HG02588 (cell line): ENCODE measurements around the gene CFAP299.
"Not testable (repeated sequence)": the region's sequence is repeated elsewhere in the genome, so short reads cannot be mapped to it uniquely, and the experiment has no call there.

ENCODE experiments used
- ATAC-seq: cut with Tn5 transposase; IDR thresholded peaks from one replicate; pipeline ENCODE4 v1.9.1; 2021; ENCODE audit warnings: mild to moderate bottlenecking, moderate library complexity; ENCODE audit not compliant: unreplicated experiment

The CFAP299 gene

DNA sequence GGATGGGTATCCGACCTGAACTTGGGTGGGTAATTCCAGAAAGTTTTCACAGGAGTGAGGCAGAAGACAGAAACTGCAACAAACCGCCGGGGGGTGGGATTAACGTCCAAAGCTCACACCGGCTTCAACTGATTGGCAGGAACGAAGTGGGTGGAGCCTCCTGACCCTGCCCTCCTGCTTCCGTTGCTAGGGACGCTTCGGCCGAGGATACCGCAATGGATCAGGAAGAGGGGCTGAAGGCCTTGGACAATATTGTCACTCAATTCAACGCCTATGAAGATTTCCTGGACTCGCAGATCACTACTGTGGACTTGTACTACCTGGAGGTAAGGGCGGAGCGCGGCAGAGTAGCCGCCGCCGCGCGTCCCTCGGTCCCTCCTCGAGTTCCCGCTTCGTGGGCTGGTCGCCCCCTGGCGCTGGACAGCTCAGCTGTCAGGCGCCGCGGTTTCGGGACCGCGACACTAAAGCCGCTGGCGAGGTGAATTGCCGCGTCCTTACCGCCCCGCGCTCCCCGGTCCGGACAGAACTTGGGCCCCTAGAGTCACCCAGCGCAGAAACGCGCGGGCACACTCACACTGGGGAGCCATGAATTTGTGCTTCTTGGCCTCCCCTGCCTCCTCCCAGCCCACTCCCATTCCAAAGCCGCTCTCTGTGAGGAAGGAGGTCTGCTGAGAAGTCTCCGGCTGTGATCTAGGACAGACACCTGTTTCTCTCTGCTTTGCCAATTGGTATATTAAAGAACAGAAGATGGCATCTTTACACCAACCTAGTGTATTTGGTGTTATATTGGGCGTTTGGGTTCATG, at the start of gene CFAP299:
Gene CFAP299, plus strand, starts transcription at position 177 of the 805 bp plus-strand sequence.
- peak; percentile 98 for ATAC-seq

DNA sequence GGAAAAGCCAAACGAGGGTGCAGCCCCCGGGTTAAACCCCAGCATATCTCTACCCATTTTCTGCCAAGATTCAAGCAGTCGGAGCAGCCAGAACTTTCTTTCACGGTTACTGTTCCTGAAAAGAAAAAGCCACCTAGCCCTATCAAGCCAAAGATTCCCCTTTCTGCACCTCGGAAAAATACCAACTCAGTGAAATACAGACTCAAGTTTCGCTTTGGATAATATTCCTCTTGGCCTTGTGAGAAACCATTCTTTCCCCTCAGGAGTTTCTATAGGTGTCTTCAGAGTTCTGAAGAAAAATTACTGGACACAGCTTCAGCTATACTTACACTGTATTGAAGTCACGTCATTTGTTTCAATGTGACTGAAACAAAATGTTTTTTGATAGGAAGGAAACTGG, 49.1 kb upstream of the CFAP299 start:
- ATAC-seq, result no peak

DNA sequence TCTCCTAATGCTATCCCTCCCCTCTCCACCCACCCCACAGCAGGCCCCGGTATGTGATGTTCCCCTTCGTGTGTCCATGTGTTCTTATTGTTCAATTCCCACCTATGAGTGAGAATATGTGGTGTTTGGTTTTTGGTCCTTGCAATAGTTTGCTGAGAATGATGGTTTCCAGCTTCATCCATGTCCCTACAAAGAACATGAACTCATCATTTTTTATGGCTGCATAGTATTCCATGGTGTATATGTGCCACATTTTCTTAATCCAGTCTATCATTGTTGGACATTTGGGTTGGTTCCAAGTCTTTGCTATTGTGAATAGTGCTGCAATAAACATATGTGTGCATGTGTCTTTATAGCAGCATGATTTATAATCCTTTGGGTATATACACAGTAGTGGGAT, 44.9 kb upstream of the CFAP299 start:
- not testable (repeated sequence) for ATAC-seq

DNA sequence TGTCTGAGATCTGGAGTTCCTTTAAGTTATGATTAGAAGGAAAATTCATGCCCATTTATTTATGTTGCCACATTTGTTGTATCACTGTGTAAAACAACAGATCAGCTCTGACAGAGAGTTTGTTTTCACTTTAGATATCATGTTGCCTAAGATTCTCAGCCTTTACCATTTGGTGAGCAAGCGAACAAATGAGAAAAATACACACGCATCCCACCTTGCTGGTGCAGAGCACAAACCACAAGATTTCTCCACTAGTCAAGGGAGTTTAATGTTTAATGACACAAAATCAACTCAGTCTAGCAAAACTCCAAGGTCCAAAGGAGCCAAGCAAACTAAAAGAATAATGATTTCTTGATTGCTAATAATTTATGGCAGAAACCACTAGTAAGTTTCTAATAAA, 41.3 kb upstream of the CFAP299 start:
- ATAC-seq, result no peak

DNA sequence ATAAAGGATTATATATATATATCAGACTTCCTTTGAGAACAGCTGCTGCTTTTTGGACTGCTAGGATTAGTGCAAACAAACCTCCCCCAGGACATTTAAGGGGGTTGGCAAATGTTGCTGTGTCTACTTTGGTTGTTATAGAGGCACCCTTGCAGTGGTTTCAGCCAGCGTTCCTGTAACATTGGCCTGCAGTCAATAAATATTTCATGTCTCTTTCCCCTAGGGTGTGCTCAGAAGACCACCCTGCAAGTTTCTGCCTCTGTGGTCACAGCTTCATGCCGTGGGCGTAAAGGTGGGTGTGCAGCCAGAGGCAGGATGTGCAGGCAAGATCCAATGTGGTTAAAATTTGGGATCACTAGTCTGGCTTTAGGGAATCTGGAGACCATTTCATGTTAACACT, 40.2 kb upstream of the CFAP299 start:
- ATAC-seq, result no peak

DNA sequence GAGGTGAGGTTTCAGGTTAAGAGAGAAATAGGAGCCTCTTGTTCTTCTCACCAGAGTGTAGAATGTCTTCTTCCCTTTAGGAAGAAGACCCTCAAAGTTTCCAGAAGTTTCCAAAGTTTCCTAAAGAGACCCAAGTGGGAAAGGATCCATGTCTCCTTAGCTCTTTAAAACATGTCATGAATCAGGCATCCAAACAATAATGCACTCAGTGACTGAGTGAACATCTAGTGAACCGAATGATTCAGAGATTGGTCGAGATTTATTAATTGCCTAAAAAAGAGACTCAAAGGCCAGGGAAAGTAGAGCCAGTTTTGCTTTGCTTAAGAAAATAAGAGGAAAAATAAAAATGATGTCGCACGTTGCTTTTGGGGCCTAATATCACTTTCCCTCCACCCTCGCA, 39.7 kb upstream of the CFAP299 start:
- ATAC-seq, result no peak

DNA sequence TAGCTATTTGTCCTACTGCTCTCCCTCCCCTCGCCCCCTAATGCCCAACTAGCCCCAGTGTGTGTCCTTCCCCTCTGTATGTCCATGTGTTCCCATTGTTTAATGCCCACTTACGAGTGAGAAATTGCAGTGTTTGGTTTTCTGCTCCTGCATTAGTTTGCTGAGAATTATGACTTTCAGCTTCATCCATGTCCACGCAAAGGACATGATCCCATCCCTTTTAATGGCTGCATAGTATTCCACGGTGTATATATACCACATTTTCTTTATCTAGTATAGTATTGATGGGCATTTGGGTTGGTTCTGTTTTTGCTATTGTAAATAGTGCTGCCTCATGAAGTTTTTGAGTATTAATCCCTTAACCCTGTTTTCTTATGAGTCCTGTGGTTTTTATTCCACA, 33.6 kb upstream of the CFAP299 start:
- ATAC-seq, result no peak

DNA sequence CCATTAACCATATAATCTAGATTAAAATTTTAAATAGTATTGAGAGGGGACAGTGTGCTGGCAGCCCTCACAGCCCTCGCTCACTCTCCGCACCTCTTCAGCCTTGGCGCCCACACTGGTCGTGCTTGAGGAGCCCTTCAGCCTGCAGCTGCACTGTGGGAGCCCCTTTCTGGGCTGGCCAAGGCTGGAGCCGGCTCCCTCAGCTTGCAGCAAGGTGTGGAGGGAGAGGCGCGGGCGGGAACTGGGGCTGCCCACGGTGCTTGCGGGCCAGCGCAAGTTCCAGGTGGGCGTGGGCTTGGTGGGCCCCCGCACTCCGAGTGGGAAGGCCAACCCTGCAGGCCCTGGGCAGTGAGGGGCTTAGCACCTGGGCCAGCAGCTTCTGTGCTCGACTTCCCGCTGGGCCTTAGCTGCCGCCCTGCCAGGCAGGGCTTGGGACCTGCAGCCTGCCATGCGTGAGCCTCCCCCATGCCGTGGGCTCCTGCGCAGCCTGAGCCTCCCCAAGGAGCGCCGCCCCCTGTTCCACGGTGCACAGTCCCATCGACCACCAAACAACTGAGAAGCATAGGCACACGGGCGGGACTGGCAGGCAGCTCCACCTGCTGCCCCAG, 32.8 kb upstream of the CFAP299 start:
- no peak for ATAC-seq

DNA sequence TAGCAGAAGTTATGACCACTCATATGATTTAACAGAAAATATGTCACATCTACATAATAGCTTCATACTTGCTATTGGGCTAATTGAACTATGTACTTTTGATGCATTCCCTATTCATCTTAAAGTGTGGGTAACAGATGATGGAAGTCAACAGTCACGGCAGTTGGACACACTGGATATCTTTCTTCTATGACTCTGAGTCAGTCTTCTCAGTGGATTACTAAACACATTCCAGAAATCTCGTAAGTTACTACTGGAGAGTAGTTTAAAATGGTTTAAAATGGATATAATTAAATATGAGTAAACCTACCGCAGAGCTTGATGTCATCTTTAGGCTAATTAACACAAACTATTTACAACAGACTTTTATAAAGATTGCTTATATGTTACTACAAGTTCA, 30.1 kb upstream of the CFAP299 start:
- no peak for ATAC-seq

DNA sequence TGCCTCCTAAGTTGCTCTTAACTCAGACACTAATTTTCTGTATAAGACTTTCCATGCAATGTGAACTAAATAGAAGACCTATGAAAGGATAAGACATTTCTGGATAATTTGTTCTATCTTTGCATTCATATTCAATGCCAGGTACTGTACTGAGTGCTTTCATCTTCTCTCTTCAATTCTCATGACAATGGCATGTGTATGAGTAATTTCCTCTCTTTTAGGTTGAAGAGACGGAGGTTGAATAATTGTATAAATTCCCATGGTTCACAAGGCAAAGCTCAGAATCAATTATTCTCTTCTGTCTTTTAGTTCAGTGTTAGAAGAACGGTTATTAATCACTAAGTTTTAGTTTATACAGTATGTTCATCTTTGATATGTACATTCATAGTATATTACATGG, 29.3 kb upstream of the CFAP299 start:
- ATAC-seq, result no peak

DNA sequence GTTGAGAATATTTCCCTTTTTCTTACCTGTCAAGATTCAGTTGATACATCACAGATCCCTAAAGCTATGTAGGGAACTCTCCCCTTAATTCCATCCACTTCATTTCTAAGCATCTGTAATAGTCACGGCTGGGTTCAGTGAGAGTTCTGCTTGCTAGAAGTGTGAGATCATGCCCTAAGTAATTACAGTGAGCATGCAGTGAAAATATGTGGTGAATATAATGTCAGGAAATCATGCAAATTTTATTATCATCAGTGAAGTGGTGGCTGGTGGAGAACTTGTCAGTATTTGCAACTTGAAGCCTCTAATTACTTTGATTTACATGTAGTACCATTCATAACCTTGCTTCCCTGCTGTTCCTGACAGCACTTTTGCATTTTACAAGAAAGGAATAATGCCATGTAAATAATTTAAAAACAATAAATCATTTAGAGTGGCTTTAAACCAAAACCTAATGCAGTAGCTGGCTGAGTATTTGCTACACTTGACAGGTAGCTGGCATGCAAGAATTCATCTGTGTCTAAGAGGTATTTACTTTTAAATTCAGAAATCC, 28.3 kb upstream of the CFAP299 start:
- no peak for ATAC-seq

DNA sequence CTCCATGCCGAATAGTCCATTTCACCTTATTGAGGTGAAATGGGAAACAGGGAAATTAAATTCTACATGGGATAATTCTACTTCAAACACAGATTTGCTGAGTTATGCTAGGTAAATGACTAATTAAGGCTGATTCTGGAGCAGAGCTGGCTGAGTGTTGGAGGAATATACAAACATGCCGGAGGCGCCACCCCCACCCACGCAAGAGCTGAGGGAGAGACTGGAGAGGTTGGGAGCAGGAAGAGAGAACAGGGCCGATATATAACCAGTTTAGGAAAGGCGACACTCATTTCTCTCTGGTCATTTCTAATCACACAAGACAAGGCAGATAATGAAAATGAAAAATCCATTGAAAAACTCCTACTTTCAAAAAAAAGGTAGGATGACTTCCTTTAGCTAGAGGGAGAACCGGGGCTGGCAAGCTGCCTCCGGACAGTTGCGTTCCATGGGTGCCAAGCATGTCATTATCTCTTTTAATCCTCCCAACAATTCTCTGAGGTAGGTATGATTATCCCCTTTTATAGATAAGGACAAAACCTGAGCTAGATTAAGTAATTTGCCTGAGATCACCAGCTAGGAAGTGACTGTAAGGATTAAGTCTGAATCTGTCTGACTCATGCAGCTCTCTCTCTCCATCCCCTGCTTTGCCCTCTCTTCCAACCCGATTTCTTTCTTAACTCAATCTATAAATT, 27.6 kb upstream of the CFAP299 start:
- ATAC-seq, result no peak

DNA sequence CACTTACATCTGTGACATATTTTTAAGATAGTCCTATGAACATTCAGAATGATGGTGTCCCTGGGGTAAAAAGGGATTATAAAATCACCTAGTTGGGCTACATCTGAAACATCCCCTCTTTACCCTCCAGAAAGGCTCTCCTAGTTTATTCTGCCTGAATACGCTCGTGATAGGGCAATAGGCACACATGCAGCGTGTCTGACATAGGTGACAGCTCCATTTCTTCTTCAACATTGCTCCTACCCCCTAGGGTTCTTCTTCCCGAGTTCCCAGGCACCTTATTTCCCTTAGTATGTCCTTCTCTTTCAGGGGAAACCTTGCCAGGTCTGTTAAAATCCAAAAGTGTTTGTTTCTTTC, 27.1 kb upstream of the CFAP299 start:
- no peak for ATAC-seq

DNA sequence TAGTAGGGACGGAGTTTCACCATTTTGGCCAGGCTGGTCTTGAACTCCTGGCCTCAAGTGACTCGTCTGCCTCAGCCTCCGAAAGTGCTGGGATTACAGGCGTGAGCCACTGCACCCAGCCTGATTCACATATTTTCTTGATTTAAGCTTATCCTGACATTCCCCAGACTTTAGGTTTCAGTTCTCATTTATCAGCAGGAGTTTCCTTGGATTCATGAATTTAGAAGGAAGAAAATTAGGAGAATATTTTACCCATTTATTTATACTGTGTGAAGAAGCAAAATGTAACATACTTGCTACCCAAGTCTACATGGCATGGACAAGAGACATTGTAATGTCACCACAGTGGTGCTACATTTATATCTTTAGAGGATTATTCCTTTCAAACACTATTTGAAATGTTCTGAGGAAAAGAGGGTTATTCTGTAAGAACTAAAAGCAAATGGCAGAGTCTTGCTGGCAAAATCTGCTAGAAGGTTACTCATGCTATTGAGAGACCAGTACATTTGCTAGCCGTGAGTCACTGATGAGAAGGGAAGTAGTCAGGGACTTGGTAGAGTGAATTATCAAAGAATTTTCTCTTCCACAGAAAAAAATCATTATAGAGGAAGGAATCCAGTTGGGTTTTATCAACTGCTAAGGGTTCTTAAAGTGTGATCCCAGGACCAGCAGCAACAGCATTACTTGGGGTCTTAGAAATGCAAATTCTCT, 26.1 kb upstream of the CFAP299 start:
- ATAC-seq, result no peak

DNA sequence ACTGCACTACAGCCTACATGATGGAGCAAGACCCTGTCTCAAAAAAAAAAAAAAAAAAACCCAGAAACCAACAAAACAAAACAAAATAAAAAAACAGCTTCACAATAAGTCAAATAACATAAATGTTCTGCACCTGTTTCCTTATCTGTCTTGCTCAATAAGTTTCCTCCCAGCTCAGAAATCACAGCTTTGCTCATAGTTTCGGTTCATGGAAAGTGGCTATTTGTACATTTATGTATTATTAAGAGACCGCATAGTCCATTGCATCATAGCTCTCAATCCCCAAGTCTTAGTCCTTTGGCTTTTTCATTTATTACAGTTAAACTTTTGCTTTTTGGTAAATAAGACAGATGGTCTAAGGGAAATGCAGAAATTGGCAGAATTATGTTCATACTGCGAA, 24.4 kb upstream of the CFAP299 start:
- ATAC-seq, result no peak

DNA sequence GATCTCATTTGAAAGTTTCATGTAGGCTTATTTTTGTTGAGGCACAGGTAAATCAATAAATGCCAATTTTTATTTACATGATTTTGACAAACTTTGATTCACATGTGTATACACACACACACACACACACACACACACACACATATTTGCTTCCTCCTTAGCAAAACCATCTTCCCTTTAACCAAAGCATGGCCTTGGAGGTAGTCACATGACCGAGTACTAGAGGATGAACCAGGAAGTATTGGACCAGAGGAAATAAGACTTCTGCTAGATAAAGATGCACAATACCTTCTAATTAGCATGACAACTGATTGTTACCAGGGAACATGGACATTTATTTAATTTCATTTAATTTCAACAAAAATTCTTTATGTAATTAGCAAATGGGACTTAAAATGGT, 23.4 kb upstream of the CFAP299 start:
- ATAC-seq, result no peak

DNA sequence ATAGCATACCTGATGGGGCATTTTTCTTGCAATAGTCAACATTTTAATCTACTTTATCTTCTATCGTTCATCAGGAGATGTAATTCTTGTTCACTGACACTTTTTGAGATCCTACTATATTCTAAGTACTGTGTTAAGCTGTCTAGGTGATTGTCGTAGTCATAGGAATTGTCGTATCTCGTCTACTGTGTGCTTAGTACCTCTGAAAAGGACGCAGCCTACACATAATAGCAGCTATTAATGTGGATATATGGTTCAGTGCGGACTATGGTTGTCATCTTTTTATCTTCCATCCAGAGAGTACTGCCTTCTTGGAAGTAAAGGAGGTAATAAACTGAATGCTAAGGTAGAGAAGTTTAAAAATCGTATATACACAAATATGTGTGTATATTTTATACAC, 21.9 kb upstream of the CFAP299 start:
- ATAC-seq, result no peak

DNA sequence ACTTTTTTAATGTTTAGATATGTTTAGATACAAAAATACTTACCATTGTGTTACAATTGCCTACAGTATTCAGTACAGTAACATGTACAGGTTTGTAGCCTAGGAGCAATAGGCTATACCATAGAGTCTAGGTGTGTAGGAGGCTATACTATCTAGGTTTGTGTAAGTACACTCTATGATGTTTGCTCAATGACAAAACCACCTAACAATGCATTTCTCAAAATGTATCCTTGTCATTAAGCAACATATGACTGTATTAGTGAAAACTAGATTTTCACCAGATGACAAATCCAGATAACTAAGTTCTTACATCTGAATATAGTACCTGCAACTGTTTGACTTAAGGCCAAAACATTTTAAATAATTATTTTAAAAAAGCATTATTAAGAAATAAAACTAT, 19.7 kb upstream of the CFAP299 start:
- not testable (repeated sequence) for ATAC-seq

DNA sequence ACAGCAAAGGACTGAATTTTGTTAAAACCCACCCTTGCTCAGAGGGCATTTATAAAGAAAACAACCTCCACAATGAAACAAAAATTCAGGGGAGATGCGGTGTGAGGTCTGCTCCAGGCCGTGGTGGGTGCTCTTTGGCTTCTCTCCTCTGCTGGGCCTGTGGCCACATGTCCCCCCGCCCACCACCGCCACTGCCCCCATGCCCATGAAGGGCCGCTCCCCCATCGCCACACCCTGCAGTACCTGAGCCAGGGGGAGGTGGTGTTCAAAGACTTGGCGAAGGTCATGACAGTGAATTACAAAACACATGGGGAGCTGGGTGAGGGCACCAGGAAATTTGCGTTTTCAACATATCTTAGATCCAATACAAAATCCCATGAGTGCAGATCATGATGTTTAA, 14.2 kb upstream of the CFAP299 start:
- ATAC-seq, result no peak

DNA sequence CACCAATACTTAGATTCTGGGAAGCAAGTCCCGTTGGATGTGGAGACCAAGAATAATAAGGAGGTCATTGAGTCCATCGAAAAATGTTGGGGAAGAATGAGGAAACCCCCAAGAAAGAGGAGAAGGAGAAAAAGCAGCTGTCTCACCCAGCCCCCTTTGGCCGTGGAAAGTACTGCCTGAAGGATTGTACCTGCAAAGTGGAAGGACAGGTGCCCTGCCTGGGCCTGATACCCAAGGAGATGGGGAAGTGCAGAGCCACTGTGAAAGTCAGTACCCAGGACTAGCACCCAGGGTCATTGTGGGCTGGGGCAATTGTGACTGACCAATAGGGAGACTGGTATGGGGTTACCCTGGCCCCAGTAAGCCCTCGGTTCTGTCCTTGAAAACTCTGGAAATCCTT, 13.8 kb upstream of the CFAP299 start:
- ATAC-seq, result no peak

DNA sequence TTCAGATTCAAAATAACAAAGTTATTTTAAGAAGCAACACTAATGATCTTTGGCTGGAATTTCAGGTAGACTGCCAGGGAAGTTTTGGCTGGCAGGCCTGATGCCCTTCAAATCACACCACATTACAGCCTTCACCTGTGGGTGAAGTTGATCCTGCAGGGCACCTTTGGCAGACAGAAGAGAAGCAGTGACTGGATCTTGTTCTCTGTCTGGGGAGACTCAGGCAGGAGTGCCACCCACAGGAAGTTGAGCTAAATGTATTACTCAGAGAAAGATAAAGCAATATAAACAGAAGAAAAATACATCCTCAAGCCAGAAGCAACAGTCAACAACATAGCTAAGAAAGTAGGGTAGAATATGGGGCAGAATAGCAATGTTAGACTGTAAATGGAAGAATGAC, 12.8 kb upstream of the CFAP299 start:
- ATAC-seq, result no peak
